Muscle of arm (tissue), 12 donors: Measurements from ENCODE around the gene LMO3. TPM values are rescaled to one million over a fixed set of nuclear protein-coding genes. Genes with fewer than 3 reads are reported as not detected.

Experiments used
- DNase-seq: peaks from one replicate; pipeline ENCODE4 v3.0.0-alpha.2; 2013
- polyA plus RNA-seq, 12 donors: library from polyadenylated mRNA; unstranded; fragments of 120-200 nt; gene quantifications; one replicate each; pipeline ENCODE4 v1.2.1, GENCODE V29; 2013; ENCODE audit not compliant: insufficient read length in 12 of 12

Gene LMO3
- polyA plus RNA-seq, 12 donors: 1.0 to 3.3 (median 1.7) TPM; not detected in 2

GRCh38 chr12:16602412-16602811, 3.5 kb downstream of the LMO3 start:
- DNase-seq: no peak

GRCh38 chr12:16600525-16600924, 5.4 kb downstream of the LMO3 start:
- no peak for DNase-seq

GRCh38 chr12:16599081-16599480, 6.9 kb downstream of the LMO3 start:
- no peak for DNase-seq

GRCh38 chr12:16594797-16595196, 11.2 kb downstream of the LMO3 start:
- DNase-seq: no peak

- no peak for DNase-seq
These were observed 12.4 kb downstream of the LMO3 start for GRCh38 chr12:16593546-16593945.

GRCh38 chr12:16590645-16591044, 15.3 kb downstream of the LMO3 start:
- DNase-seq: no peak

- no peak for DNase-seq
These were observed 17.1 kb downstream of the LMO3 start for GRCh38 chr12:16588812-16589211.

- DNase-seq: no peak
These were observed 18.4 kb downstream of the LMO3 start for GRCh38 chr12:16587514-16587913.

- no peak for DNase-seq
These were observed 18.9 kb downstream of the LMO3 start for GRCh38 chr12:16587110-16587453.

- DNase-seq: no peak
These were observed 19.4 kb downstream of the LMO3 start for GRCh38 chr12:16586350-16587109.

GRCh38 chr12:16585781-16586180, 20.2 kb downstream of the LMO3 start:
- no peak for DNase-seq

GRCh38 chr12:16583969-16584745, 21.8 kb downstream of the LMO3 start:
- no peak for DNase-seq

GRCh38 chr12:16581416-16581815, 24.5 kb downstream of the LMO3 start:
- DNase-seq: no peak

GRCh38 chr12:16579041-16579440, 26.9 kb downstream of the LMO3 start:
- DNase-seq: no peak

GRCh38 chr12:16573398-16574077, 32.4 kb downstream of the LMO3 start:
- no peak for DNase-seq

GRCh38 chr12:16568873-16569272, 37.1 kb downstream of the LMO3 start:
- no peak for DNase-seq

- DNase-seq: no peak
These were observed 41.3 kb downstream of the LMO3 start for GRCh38 chr12:16564675-16565074.

- no peak for DNase-seq
These were observed 42.5 kb downstream of the LMO3 start for GRCh38 chr12:16563504-16563903.

- DNase-seq: no peak
These were observed 43.0 kb downstream of the LMO3 start for GRCh38 chr12:16562921-16563320.

GRCh38 chr12:16562435-16562834, 43.5 kb downstream of the LMO3 start:
- no peak for DNase-seq

GRCh38 chr12:16560273-16560672, 45.7 kb downstream of the LMO3 start:
- no peak for DNase-seq

GRCh38 chr12:16555630-16556029, 50.3 kb downstream of the LMO3 start:
- no peak for DNase-seq

- no peak for DNase-seq
These were observed 52.5 kb downstream of the LMO3 start for GRCh38 chr12:16553457-16553856.
